NCI-H748 treated with DMSO at 0.1 percent for 48 hours (cell line): Measurements from ENCODE around the gene AGRN.
"Not testable (repeated sequence)": the region's sequence is repeated elsewhere in the genome, so short reads cannot be mapped to it uniquely, and the experiment has no call there.

Experiments used
- DNase-seq: peaks from one replicate; lab custom pipeline; 2025; lab: John Stamatoyannopoulos, UW

AGRN gene

GRCh38 chr1:1020000-1020404 lies at the start of gene AGRN:
Gene AGRN (plus strand): TSS chr1:1020120. CDS start chr1:1020173, 53 bp downstream.
- no peak for DNase-seq

DNA sequence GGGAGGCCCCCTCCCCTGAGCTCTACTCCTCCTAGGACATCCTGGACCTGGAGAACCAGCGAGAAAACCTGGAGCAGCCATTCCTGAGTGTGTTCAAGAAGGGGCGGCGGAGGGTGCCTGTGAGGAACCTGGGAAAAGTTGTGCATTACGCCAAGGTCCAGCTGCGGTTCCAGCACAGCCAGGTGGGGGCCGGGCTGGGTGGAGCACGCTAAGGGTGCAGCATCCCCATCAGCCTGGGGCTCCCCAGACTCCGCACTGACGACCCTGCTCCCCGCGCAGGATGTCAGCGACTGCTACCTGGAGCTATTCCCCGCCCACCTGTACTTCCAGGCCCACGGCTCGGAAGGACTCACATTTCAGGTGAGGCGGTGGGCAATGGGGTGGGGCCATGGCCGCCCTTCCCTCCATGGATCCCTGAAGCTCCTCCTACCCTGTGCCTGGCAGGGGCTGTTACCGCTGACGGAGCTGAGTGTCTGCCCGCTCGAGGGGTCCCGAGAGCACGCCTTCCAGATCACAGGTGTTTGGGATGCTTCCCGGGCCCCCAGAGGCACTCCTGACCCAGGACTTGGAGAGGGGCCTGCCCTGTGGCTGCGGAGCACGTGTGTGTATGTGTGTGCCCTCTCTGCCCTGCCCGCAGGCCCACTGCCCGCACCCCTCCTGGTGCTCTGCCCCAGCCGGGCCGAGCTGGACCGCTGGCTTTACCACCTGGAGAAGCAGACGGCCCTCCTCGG lies 49.5 kb upstream of the AGRN start:
- no peak for DNase-seq

DNA sequence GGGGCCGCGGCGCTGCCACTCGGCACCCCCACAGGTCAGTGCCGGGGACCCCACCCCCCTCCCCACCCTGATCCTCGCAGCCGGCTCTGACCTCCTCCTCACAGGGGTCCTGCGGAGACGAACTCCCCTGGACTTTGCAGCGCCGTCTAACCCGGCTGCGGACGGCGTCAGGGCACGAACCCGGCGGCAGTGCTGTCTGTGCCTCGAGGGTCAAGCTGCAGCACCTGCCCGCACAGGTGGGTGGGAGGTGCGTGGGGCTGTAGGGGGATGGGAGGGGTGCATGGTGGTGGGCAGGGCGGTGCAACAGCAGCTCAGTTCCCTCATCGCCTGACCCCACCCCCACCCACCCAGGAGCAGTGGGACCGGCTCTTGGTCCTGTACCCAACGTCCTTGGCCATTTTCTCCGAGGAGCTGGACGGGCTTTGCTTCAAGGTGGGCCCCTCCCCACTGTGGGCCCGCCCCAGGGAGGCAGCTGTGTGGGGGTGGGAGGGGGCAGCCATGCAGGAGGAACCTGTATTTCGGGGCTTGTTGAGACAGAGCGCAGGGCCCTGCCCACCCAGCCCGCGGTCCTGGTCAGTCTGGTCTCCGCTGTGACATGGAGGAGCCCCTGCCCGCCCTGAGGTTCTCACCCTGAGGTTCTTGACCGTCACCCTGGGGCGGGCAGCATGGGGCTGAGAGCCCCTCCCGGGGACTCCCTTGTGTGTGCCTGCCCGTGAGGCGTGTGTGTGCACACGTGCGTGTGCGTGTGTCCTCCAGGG lies 48.8 kb upstream of the AGRN start:
- DNase-seq = no peak

DNA sequence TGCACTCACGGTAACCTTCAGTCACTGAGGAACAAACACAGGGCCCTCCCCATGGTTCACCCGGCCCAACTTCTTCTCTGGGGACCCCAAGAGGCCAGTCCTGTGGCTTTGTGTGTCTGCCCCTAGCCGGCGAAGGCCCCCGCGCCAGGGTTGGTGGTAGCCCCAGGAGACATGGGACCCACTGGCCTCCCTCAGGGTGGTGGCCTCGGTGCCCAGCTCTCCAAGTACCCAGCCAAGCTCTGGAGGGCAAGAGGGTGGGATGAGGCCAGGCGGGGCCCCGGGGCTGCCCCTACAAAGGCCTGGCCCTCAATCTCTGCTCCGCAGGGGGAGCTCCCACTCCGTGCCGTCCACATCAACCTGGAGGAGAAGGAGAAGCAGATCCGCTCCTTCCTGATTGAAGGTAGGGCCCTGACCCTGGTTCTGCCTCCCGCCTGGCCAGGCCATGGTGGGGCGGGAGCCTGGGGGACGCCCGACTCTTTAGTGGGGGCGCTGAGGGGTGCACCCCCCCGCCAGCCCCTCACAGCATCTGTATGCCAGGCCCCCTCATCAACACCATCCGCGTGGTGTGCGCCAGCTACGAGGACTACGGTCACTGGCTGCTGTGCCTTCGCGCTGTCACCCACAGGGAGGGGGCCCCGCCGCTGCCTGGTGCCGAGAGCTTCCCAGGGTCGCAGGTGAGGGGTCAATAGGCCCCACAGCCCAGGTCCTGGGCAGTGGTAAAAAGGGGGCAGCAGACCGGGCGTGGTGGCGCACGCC lies 48.0 kb upstream of the AGRN start:
- no peak for DNase-seq

DNA sequence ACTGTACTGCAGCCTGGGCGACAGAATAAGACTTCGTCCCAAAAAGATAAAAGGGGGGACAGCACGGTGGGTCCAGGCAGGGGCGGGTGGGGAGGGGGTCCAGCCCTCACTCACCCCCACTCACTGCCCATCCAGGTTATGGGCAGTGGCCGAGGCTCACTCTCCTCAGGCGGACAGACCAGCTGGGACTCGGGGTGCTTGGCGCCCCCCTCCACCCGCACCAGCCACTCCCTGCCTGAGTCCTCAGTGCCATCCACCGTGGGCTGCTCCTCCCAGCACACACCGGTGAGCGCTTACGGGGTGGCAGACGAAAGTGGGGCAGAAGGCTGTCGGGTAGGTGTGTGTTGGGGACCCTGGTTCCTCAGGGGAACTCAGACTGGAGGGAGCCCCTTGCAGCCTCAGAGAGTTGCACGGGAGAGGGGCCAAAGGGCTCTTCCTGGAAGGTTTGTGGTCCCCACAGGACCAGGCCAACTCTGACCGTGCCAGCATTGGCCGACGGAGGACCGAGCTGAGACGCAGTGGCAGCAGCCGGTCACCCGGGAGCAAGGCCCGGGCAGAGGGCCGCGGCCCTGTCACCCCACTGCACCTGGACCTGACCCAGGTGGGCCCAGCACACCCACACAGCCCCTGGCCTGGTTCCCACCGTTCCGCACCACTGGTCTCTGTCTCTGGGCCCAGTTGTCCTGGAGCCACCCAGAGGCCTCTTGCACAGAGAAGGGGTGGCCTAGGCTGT lies 47.0 kb upstream of the AGRN start:
- no peak for DNase-seq

DNA sequence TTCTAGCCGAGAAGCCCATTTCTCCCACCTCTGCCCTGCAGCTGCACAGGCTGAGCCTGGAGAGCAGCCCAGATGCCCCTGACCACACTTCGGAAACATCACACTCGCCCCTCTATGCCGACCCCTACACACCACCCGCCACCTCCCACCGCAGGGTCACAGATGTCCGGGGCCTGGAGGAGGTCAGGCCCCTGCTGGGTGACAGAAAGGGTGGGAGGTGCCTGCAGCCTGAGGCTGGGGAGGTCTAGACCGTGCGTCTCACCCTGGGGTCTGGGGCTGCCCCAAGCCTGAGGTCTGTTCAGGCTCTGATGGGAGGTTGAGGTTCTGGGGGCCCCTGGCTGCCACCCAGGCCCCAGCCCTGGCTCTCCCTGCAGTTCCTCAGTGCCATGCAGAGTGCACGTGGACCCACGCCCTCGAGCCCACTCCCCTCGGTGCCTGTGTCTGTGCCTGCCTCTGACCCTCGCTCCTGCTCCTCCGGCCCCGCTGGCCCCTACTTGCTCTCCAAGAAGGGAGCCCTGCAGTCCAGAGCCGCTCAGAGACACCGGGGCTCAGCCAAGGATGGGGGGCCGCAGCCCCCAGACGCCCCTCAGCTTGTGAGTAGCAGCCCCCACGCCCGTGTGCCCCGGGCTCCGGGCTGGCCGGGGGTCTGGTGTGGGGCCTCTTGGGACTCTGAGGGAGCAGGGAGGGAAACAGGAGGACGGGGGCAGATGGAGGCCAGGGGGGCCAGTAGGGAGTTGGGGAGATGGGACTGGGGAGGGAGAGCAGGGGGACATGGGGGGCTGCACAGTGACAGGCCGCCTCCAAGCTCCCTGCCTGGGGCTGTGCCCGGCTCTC lies 46.2 kb upstream of the AGRN start:
- no peak for DNase-seq

GRCh38 chr1:974293-974640 lies 45.7 kb upstream of the AGRN start:
- DNase-seq = no peak

GRCh38 chr1:974687-975328 lies 45.1 kb upstream of the AGRN start:
- no peak for DNase-seq

- DNase-seq = no peak
Observed at GRCh38 chr1:975365-975764, 44.6 kb upstream of the AGRN start.

DNA sequence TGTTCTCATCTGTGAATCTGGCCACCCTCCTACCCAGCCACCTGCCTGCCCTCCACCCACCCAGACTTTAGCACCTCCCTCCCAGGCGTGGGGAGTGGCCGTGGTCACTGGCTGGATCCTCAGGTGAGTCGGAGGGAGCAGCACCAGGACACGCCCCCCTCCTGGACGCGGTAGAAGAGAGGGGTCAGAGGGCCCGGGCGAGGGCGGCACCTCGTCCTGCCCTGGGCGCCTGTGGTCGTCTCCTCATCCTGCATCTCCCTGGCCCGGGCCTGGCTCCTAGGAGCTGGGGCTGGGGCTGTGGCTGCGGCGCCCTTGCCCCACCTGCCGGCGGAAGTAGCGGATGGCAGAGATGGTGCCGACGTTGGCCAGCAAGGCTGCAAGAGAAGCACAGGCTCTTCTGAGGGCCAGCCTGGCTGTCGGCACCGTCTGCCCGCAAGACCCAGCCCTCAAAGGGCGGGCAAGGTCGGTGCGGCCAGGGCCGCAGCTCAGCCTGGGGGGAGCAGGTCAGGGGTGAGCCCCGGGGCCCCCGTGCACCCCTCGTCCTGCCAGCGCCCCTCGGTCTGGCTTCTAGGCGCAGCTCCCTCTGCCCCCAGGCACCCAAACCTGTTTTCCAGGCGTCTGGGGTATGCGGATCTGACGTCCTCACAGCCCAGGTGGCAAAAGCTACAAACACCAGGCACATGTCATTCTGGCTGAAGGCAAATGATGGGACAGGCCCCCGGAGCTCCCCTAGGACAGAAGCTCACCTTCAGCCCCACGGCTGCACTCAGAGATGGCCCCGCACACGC lies 43.8 kb upstream of the AGRN start:
- peak; percentile 47 for DNase-seq

- not testable (repeated sequence) for DNase-seq
Observed at GRCh38 chr1:976791-977190, 43.1 kb upstream of the AGRN start.

GRCh38 chr1:978069-978834 lies 41.7 kb upstream of the AGRN start:
- no peak for DNase-seq

- DNase-seq = no peak
Observed at GRCh38 chr1:978835-979743, 40.8 kb upstream of the AGRN start.

GRCh38 chr1:979744-980072 lies 40.2 kb upstream of the AGRN start:
- DNase-seq = no peak

DNA sequence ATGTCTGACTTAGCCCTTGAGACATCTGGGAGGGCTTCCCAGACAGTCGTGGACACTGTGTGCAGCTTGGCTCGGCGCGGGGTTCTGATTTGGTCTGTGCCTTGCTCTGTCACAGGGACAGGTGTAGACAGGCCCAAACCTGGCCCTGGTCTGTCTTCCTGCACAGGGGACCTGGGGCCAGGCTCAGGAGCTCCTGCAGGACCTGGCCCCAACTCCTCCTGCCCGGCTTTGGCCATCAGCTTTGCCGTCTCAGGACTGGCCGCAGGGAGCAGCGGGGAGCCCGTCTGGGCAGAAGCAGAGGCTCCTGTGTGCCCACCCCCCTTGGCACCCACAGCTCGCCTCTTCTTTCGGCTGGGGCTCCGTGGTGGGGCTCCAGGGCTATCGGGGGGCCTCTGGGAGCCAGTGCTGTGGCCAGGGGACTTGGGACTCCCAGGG lies 39.8 kb upstream of the AGRN start:
- no peak for DNase-seq

DNA sequence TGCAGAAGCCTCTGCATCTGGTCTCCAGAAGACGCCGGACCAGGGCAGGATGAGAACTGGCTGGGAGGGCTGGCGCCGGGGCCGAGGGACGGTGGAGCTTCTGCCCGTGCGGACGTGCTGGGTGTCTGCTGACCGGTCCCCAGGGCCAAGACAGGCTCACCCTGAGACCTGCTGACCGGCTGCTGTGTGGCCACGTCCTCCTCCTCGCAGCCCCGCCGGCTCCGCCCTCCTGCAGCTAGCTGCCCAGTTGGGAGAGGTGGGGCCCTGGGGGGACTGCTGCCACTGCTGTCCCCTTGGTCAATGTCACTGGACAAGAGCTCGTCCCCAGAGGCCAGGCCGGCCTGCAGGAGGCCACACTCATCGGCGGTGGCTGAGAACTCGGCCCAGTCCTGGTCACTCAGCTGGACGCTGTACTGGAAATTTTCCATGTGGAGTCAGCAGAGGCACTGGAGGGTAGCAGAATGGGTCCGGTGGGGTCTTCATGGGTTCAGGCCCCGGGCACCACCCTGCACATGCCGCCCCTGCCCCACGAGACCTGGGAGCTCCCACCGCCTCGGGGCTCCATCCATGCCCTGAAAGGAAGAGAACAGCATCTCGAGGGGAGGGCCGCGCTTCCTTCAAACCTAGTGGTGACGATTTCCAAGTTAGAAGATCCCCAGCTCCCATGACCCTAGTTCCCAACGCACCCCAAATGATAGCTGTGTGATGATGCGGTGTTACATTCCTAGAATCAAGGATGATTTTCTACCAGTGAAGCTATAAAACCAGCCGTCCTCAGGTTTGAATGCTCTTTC lies 39.1 kb upstream of the AGRN start:
- no peak for DNase-seq

- no peak for DNase-seq
Observed at GRCh38 chr1:981491-981954, 38.4 kb upstream of the AGRN start.
